GM10847 (cell line): Measurements from ENCODE around the gene DMXL2.

ENCODE experiments used
- POLR2A ChIP-seq: IDR thresholded peaks from 2 replicates; pipeline ENCODE4 v1.6.1; 2011; ENCODE audit not compliant: insufficient read length; ENCODE audit errors: extremely low read depth

DMXL2 gene

DNA sequence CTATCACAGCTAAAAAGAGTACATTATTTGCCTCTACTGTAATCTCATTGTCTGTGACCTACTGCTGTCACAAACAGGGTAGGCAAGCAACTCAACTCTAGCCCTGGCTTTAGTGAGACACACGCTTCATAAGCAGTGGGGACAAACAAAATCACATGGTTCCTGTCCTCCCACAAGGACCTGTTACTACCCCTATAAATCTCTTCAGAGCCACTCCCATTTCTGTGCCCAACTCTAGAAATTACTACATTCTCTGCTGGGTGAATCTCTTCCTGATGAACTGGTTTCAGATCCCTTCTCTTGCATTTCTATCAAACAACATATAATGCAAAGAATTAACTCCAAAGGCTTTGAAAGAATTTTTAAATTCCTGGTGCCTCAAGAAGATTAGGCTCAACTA lies 117.3 kb downstream of the DMXL2 start:
- TF ChIP-seq POLR2A: no peak

DNA sequence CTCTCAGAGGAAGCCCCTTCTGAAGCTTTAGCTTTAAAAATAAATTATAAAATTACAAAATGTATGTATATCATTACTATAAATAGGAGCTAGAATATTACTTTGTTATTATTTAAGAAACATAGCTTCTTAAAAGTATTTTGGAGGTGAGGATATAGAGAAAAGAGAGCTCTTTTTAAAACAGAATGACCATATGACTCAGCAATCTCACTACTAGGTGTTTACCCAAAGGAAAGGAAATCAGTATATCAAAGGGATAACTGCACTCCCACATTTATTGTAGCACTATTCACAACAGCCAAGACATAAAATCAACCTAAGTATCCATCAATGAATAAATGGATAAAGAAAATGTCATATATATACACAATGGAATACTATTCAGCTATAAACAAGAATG lies 119.6 kb downstream of the DMXL2 start:
- no peak for TF ChIP-seq POLR2A

- no peak for TF ChIP-seq POLR2A
Measured at GRCh38 chr15:51499379-51499976, 123.1 kb downstream of the DMXL2 start.

- TF ChIP-seq POLR2A: no peak
Measured at GRCh38 chr15:51497806-51498205, 124.8 kb downstream of the DMXL2 start.

GRCh38 chr15:51496246-51496645 lies 126.3 kb downstream of the DMXL2 start:
- TF ChIP-seq POLR2A: no peak

DNA sequence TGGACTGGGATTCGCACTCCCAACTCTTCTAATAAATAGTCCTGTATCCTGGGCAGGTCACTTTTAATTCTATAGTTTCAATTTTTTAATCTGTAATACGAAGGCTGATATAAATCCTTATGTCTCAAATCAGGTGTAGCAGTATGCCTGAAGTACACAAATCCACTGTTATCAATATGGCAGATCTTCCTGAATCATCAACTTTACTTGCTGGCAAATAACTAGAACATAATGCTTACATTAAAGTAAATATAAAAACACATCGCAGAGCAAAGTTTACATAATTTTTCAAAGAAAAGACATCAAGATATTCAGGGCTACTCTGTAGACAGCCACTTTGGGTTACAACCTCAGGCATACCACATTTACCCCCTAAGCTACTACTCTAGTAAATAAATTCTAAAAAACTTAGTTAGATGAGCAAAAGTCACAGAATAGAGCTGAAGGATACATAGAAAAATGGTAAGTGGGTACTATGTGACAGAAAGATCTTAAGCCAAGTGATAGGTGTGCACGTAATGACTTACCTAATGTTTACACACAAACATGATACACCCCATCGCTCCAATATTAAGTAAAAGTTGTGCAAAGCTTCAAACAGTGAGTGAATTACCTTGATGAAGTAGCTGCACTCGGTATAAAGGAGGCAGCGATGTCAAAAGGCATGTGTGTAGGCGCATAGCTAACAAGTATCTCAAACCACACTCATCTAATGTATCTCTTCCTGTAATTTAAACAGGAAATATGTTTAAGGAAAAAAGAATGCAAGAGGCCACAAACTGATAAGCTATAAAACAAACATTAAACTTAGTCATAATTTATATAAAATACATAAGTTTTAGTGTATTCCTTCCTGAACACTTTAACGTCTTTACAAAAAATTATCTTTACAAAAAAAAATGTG lies 127.9 kb downstream of the DMXL2 start:
- TF ChIP-seq POLR2A: no peak

DNA sequence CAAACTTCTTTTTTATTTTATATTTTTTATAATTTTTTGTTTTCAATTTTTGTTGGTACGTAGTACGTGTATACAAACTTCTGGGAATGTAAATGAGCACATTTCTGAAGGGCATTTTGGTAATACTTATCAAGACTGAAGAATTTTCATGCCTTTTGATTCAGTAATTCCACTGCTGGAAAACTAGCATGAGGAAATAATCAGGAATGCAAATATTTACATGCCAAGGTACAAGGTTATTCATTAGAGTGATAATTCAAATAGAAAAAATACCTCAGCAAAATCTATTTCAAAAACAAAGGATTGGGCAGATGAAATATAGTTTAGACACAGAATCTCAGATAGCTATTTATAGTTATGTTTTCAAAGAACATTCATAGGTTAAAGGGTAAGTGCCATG lies 128.7 kb downstream of the DMXL2 start:
- TF ChIP-seq POLR2A: no peak

GRCh38 chr15:51492528-51492927 lies 130.0 kb downstream of the DMXL2 start:
- TF ChIP-seq POLR2A: no peak

GRCh38 chr15:51491941-51492340 lies 130.6 kb downstream of the DMXL2 start:
- no peak for TF ChIP-seq POLR2A

DNA sequence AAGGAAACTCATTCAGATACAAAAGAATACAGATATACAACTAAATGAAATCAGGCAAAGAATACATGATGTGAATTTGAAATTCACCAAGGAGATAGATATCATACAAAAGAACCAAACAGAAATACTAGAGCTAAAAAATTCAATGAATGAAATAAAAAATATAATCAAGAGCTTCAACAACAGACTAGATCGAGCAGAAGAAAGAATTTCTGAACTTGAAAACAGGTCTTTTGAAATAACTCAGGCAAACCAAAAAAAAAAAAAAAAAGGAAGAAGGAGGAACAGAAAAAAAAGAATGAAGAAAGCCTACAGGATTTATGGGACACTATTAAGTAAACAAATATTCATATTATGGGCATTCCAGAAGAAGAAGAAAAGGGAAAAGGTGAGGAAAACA lies 137.8 kb downstream of the DMXL2 start:
- TF ChIP-seq POLR2A: no peak

DNA sequence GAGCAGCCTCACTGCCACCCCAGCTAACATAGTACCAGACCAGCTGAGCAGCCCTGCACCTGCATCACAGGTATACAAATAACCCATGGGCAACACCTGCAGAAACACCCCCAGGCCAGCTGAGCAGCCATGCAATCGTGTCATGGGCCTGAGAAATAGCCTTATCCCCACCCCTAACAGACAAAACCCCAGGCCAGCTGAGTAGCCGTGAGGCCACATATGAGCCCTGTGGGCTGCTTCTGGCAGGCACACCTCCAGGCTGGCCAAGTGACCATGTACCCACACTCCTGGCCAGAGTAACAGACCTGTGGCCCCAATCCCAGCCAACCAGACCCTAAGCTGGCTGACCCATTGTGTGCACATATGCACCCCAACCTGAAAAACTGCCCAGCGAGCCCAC lies 138.6 kb downstream of the DMXL2 start:
- no peak for TF ChIP-seq POLR2A

GRCh38 chr15:51483520-51483919 lies 139.1 kb downstream of the DMXL2 start:
- no peak for TF ChIP-seq POLR2A

DNA sequence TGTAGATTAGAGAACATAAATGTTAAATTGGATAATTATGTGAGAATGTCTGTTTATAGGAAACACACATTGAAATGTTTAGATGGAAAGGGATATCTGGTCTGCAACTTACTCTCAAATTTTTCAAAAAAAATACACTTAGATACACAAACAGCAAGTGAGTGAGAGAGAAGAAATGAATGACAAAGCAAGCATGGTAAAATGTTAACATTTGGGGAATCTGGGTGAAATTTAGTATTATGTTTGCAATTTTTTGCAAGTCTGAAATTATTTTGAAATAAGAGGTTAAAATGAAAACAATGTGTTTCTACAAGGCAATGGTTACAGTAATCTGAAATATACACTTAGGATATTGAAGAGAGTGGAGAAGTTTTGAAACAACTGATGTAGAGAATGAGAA lies 146.8 kb downstream of the DMXL2 start:
- TF ChIP-seq POLR2A: no peak

DNA sequence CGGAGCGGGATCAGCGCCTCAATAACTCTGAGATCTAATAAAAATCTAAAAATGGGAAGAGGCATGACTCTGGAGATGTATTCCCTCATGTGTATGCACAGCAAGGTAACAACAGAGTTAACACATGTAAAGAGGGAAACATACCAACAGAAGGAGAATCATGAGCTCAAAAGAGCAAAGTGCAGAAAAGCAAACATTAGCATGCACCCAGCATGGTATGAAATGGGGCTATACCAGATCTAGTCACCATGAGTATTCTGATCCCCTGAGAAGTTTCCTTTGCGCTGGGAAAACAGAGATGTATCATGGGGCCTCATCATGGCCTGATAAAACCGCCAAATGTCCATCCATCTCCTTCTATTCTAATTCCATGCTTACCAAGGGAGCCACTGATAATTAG lies 152.1 kb downstream of the DMXL2 start:
- TF ChIP-seq POLR2A: no peak

- TF ChIP-seq POLR2A: no peak
Measured at GRCh38 chr15:51460796-51461195, 161.8 kb downstream of the DMXL2 start.

DNA sequence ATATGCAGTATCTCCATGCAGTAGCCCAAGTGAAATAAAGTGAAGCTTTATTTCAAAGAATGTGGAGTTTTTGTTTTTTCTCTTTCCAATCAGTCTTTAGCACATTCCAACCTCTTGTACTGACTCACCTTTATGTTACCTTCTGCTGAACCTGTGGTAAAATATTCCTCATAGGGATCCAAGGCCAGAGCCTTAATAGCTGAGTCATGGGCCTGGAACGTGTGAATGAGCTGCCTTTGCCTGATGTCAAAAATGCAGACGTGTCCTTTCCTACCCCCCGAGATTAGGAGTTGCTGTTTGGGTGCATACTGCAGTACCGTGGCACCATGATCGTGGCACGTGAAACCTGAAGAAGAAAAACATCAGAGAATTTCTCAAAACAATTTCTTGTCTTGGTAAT lies 172.6 kb downstream of the DMXL2 start:
- no peak for TF ChIP-seq POLR2A
